ENCODE results near the gene CTXN3. TPM values are rescaled to one million over a fixed set of nuclear protein-coding genes. Genes with fewer than 3 reads are reported as not detected.
"Not testable (repeated sequence)": the region's sequence is repeated elsewhere in the genome, so short reads cannot be mapped to it uniquely, and the experiment has no call there.

Gene CTXN3
- total RNA-seq, 2 donors from 2014 or later, result not detected

DNA sequence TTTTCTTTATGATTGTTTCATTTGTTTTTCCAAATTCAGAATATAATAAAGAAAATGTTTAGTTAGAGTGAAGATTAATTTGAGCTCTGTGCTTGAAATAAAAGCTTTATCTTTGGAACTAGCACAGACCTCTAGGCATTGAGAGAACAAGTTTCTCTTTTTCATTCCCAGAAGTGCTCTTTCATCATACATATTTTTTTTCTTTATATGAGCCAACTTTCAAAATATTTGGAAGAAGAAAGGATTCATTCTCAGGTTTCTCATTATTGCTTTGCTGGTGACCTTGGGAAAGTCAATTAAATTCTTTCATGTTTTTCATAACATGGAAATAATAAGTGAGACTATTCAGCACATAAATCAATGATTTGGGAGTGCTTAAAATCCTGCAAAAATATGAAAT is 16.8 kb downstream of the CTXN3 start:
- no peaks in the 10 kb centered on the region for H3K9me3 ChIP-seq
- no peak for DNase-seq
- intact Hi-C loops (cut with DNase I), result no loop called here
- H3K4me1 ChIP-seq, result no peaks in the 10 kb centered on the region
- H3K4me3 ChIP-seq, result no peak overlapping the region
- no peak overlapping the region for H3K27ac ChIP-seq
- no peaks in the 10 kb centered on the region for H3K27me3 ChIP-seq
- no peaks in the 10 kb centered on the region for H3K36me3 ChIP-seq
- H3K9ac ChIP-seq (ENCODE audit: low read depth in 2 of 2, low read length in 2 of 2), result no peak overlapping the region
- TF ChIP-seq, protein P1, sequence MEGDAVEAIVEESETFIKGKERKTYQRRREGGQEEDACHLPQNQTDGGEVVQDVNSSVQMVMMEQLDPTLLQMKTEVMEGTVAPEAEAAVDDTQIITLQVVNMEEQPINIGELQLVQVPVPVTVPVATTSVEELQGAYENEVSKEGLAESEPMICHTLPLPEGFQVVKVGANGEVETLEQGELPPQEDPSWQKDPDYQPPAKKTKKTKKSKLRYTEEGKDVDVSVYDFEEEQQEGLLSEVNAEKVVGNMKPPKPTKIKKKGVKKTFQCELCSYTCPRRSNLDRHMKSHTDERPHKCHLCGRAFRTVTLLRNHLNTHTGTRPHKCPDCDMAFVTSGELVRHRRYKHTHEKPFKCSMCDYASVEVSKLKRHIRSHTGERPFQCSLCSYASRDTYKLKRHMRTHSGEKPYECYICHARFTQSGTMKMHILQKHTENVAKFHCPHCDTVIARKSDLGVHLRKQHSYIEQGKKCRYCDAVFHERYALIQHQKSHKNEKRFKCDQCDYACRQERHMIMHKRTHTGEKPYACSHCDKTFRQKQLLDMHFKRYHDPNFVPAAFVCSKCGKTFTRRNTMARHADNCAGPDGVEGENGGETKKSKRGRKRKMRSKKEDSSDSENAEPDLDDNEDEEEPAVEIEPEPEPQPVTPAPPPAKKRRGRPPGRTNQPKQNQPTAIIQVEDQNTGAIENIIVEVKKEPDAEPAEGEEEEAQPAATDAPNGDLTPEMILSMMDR (IDR thresholded peaks at IDR 0.05), result no peak

DNA sequence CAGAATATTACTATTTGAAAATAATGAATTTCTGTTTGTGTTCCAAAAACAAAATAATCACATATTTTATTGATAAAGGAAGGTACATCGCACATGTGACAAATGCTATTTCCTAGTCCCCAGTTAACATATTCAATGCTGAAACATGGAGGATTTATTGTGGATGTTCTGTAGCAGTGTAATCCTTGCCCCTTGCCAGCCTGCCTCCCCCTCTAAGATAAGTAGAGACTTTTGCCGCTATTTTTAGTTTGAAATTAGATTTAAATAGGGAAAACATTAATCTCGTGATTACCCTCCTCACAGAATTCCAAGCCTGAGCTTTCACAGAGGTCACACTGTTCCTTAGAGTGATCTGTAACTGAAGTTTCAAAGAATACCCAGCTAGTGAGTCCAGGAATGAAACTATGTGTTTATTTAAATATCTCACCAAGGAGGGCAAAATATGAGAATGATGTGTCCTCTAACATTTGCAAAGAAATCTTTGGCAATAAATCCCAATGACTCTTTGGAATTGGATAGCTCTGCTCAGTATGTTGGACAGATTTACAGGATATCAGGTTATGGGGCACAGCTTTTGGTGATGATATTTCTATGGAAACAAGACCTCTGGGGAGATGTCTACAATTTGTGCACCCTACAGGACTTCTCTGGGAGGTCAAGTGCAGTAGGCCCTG is 17.3 kb downstream of the CTXN3 start:
- Histone ChIP-seq H3K27ac (no peak overlapping the region), H3K36me3 (no peaks in the 10 kb centered on the region), H3K4me3 (no peak overlapping the region), H3K4me1 (no peaks in the 10 kb centered on the region), H3K9ac (ENCODE audit: low read depth in 2 of 2, low read length in 2 of 2) (no peak overlapping the region), H3K9me3 (no peaks in the 10 kb centered on the region), H3K27me3 (no peaks in the 10 kb centered on the region)
- TF ChIP-seq, protein P1 (IDR thresholded peaks at IDR 0.05), result no peak
- DNase-seq, result no peak
- intact Hi-C loops (cut with DNase I), result no loop called here

DNA sequence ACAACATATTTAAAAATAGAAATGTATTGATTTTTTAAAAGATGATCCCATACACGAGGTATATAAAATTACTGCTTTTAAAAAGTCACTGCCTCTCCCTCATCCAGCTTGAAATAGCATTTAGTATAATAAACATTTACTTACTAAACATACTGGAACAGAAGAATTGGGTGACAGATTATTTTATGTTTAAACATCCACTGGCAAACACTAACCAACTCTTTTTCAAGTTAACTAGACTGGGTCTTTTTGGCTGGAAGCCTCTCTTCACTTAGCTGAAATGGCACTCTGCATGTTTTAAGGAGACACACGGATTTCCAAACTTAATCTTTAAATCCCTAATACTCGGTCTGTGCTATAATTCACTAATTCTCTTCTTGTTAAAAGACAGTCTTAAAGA is 19.0 kb downstream of the CTXN3 start:
- Histone ChIP-seq H3K4me3 (no peak overlapping the region), H3K36me3 (no peaks in the 10 kb centered on the region), H3K9me3 (no peaks in the 10 kb centered on the region), H3K27ac (no peak overlapping the region), H3K27me3 (no peaks in the 10 kb centered on the region), H3K9ac (ENCODE audit: low read depth in 2 of 2, low read length in 2 of 2) (no peak overlapping the region), H3K4me1 (no peaks in the 10 kb centered on the region)
- TF ChIP-seq, protein P1 (IDR thresholded peaks at IDR 0.05), result no peak
- no peak for DNase-seq
- intact Hi-C loops (cut with DNase I), result no loop called here

DNA sequence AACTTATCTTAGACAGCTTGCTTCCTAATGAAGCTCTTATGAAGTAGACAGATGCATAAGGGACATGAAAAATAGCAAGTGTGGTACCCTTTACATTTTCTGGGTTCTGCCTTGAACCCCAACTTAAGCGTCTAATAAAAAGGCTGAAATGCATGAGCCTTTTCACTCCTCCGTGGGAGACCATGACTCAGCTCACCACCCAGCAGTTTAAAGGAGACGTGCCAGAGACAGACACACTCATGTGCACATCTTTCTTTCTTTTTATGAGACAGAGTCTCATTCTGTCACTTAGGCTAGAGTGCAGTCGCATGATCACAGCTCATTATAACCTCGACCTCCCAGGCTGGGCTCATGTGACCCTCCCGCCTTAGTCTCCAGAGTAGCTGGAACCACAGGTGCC is 22.3 kb downstream of the CTXN3 start:
- H3K9me3 ChIP-seq, result no peaks in the 10 kb centered on the region
- no peak overlapping the region for H3K4me3 ChIP-seq
- TF ChIP-seq, protein P1 (IDR thresholded peaks at IDR 0.05), result no peak
- no peaks in the 10 kb centered on the region for H3K27me3 ChIP-seq
- no peaks in the 10 kb centered on the region for H3K36me3 ChIP-seq
- H3K4me1 ChIP-seq, result no peaks in the 10 kb centered on the region
- intact Hi-C loops (cut with DNase I), result no loop called here
- no peak for DNase-seq
- no peak overlapping the region for H3K27ac ChIP-seq
- H3K9ac ChIP-seq (ENCODE audit: low read depth in 2 of 2, low read length in 2 of 2), result no peak overlapping the region

DNA sequence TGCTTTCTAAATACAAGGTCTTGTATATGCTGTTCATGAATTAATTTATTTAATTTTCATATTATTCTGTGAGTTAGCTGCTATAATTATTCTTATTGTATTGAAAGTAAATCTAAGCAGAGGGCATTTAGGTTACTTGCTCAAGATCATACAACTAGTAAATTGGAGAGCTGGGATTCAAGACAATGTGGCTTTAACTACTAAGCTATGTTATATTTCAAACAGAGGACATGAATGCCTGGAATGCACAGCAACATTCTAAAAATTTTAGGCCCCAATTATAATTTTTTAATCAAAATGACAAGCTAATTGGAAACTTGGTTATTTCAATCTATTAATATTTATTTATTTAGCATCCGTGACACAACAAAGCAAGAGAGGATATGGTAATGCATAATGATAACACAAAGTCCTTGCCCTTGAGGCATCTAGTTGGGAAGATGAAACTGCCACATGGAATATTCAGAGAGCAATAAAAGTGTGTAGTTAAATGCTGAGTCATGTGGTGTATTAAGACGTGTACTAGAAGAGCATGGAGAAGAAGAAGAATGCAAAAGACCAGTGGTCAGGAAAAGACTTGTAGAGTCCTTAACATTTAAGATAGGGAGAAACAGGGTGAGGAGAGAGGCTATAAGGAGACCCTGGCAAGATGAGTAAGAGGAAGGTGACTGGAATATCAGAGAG is 24.4 kb downstream of the CTXN3 start:
- Histone ChIP-seq H3K36me3 (no peaks in the 10 kb centered on the region), H3K4me3 (no peak overlapping the region), H3K27ac (no peak overlapping the region), H3K9me3 (no peaks in the 10 kb centered on the region), H3K4me1 (no peaks in the 10 kb centered on the region), H3K27me3 (no peaks in the 10 kb centered on the region), H3K9ac (ENCODE audit: low read depth in 2 of 2, low read length in 2 of 2) (no peak overlapping the region)
- no peak for DNase-seq
- intact Hi-C loops (cut with DNase I), result no loop called here
- TF ChIP-seq, protein P1 (IDR thresholded peaks at IDR 0.05), result no peak

DNA sequence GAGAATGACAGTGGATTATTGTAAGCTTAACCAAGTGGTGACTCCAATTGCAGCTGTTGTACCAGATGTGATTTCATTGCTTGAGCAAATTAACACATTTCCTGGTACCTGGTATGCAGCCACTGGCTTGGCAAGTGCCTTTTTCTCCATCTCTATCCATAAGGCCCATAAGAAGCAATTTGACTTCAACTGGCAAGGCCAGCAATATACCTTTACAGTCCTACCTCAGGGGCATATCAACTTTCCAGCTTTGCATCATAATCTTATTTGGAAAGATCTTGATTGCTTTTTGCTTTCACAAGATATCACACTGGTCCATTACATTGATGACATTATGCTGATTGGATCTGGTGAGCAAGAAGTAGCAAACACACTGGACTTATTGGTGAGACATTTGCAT is 28.1 kb downstream of the CTXN3 start:
- H3K4me3 ChIP-seq; H3K27me3 ChIP-seq; DNase-seq; H3K36me3 ChIP-seq; intact Hi-C loops (cut with DNase I); H3K27ac ChIP-seq; H3K9ac ChIP-seq (ENCODE audit: low read depth in 2 of 2, low read length in 2 of 2); H3K4me1 ChIP-seq; H3K9me3 ChIP-seq: not testable (repeated sequence)

DNA sequence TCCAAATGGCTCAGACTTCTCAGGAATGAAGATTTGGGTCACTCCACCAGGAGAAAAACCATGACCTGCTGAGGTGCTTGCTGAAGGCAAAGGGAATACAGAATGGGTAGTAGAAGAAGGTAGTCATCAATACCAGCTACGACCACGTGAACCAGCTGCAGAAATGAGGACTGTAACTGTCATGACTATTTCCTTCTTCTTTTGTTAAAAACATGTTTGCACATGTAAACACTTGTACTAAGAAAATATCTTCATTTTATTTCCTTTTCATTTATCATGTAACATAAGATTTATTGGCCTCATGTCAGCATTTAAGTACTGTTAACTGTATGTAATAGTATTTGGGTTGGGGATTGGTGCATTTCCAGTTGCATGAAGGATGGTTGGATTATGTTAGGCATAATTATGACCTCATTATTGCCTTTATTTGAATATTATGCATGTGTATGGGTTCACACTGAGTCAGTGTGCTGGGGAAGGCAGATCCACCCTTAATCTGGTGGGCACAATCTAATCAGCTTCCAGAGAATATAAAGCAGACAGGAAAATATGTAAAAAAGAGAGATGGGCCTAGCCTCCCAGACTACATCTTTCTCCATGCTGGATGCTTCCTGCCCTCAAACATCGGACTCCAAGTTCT is 30.9 kb downstream of the CTXN3 start:
- H3K27me3 ChIP-seq; H3K4me1 ChIP-seq; intact Hi-C loops (cut with DNase I): not testable (repeated sequence)

More for the DNA sequence above, 30.9 kb downstream of the CTXN3 start:
- not testable (repeated sequence) for H3K27ac ChIP-seq; H3K9ac ChIP-seq (ENCODE audit: low read depth in 2 of 2, low read length in 2 of 2); H3K9me3 ChIP-seq; H3K4me3 ChIP-seq; DNase-seq; H3K36me3 ChIP-seq

All from colonic mucosa (tissue), 4 donors.